GM12878 (cell line): ENCODE data around the gene HSPBP1. TPM values are rescaled to one million over a fixed set of nuclear protein-coding genes. Genes with fewer than 3 reads are reported as not detected.

Source experiments
- IKZF2 ChIP-seq, 2 experiments: fragments of 450-650 bp; IDR thresholded peaks; 2 replicates each; pipeline ENCODE4 v1.6.1; 2017; ENCODE audit warnings: mild to moderate bottlenecking in 2 of 2, moderate library complexity in 2 of 2
- KDM1A ChIP-seq: fragments of 200-600 bp; sonication (generic); IDR thresholded peaks from 2 replicates; pipeline ENCODE4 v1.6.1; 2016; ENCODE audit warnings: borderline replicate concordance
- MEF2A ChIP-seq: IDR thresholded peaks from 2 replicates; pipeline ENCODE4 v1.6.1; 2011; ENCODE audit warnings: low read depth, mild to moderate bottlenecking, low read length, moderate library complexity; ENCODE audit not compliant: insufficient read depth
- MXI1 ChIP-seq: fragments of 150-350 bp; IDR thresholded peaks from 2 replicates; pipeline ENCODE4 v1.6.1; 2011; ENCODE audit warnings: low read depth, mild to moderate bottlenecking, inconsistent platforms, low read length, improper control_type of control experiment
- NBN ChIP-seq: fragments of 450-650 bp; IDR thresholded peaks from 2 replicates; pipeline ENCODE4 v1.6.1; 2016
- NR2C2 ChIP-seq: IDR thresholded peaks from 2 replicates; pipeline ENCODE4 v1.6.1; 2011; ENCODE audit warnings: borderline replicate concordance, low read depth; ENCODE audit not compliant: control insufficient read depth, insufficient read length
- NRF1 ChIP-seq: conservative IDR thresholded peaks from 2 replicates; pipeline ENCODE4 v1.6.1; 2011; ENCODE audit warnings: mild to moderate bottlenecking, low read depth, low read length, improper control_type of control experiment
- RUNX3 ChIP-seq: IDR thresholded peaks from 2 replicates; pipeline ENCODE4 v1.6.1; 2012; ENCODE audit warnings: low read length, inconsistent platforms
- TCF3 ChIP-seq: IDR thresholded peaks from 2 replicates; pipeline ENCODE4 v1.6.1; 2012; ENCODE audit warnings: low read depth, mild to moderate bottlenecking, low read length, borderline replicate concordance; ENCODE audit not compliant: insufficient read depth
- TCF7 ChIP-seq: IDR thresholded peaks from 2 replicates; pipeline ENCODE4 v1.6.1; 2014; ENCODE audit warnings: antibody characterized with exemption, borderline replicate concordance
- YBX1 ChIP-seq: fragments of 450-650 bp; IDR thresholded peaks from 2 replicates; pipeline ENCODE4 v1.6.1; 2016; ENCODE audit warnings: antibody characterized with exemption
- polyA plus RNA-seq, 11 experiments: library from polyadenylated mRNA; depleted of rRNA in 4 of 11; unstranded in 6 of 11; stranded (reverse) in 5 of 11; fragments of >200 nt; fragmentation: Nextera tagmentation in 4 of 11; fragmentation: Illumina TruSeq in 1 of 11; extraction: Ambion mirVana in 4 of 11; extraction: Trizol in 1 of 11; gene quantifications; 1 replicate in 1 of 11; 2 replicates in 10 of 11; pipeline versions ENCODE4 v1.2.1 to v1.2.3, GENCODE V29; 2011 to 2016; ENCODE audit warnings: inconsistent platforms in 2 of 11, missing spikeins in 2 of 11, low read depth in 1 of 11
- total RNA-seq, 4 experiments: library from RNA; depleted of rRNA in 3 of 4; stranded (reverse); fragments of >200 nt in 3 of 4; fragmentation: Illumina TruSeq in 1 of 4; extraction: Trizol in 1 of 4; gene quantifications; 2 replicates each; pipeline versions ENCODE4 v1.2.1 to v1.2.3, GENCODE V29; 2013 to 2021
- TF ChIP-seq, protein P1 (sequence below): IDR thresholded peaks from 2 replicates; pipeline ENCODE4 v1.6.1; 2012; ENCODE audit warnings: improper control_type of control experiment, low read depth, low read length; ENCODE audit not compliant: insufficient replicate concordance
- TF ChIP-seq, protein P2 (sequence below): fragments of 450-650 bp; formaldehyde crosslinking; IDR thresholded peaks from 2 replicates; pipeline ENCODE4 v1.4.0; 2022; ENCODE audit warnings: mild to moderate bottlenecking, moderate library complexity
- TF ChIP-seq, protein P3 (sequence below): fragments of 450-650 bp; IDR thresholded peaks from 2 replicates; pipeline ENCODE4 v1.6.1; 2016; ENCODE audit warnings: mild to moderate bottlenecking, moderate library complexity, borderline replicate concordance

HSPBP1 gene
- total and polyA plus RNA-seq, 10 of the 15 experiments (the other 5 are each of a cell fraction or from before 2014, with no cell fraction given), result 0.18 to 83.3 (median 23.0) TPM

DNA sequence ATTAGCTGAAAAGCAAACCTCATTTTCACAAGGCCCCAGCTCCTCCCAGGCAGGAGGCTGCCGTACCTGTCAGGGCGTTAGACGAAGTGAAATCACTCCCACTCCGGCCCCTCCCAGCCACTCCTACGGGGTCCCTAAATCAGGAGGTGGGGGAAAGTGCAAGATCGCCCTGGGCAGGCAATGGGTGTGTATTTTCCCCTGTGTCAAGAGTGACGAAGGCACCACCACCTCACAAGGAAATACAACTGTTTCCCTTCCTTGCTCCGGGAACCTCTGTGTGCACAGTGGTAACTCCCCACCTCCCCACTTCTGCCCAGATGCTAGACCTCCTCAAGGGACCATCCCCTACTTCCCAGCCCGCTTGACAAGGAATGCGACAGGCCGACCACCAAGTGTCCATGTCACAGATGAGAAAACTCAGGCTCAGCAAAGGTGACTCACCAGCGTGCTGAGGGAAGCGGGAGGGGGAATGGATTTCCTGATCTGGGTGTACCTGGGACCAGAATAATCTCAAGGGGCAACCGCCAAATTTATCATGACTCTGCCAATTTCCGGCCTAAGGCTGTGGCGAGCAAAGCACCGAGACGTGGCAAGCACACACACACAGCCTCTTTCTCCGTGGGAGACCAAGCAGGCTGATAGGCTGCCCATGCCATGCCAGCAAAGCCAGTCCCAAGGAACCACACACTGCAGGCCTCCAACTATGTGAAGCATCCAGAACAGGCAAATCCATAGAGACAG, 28.4 kb downstream of the HSPBP1 start (continued):
- TF ChIP-seq NBN, result no peak
- TF ChIP-seq NR2C2, result no peak
- no peak for TF ChIP-seq MEF2A
- TF ChIP-seq, protein P1, sequence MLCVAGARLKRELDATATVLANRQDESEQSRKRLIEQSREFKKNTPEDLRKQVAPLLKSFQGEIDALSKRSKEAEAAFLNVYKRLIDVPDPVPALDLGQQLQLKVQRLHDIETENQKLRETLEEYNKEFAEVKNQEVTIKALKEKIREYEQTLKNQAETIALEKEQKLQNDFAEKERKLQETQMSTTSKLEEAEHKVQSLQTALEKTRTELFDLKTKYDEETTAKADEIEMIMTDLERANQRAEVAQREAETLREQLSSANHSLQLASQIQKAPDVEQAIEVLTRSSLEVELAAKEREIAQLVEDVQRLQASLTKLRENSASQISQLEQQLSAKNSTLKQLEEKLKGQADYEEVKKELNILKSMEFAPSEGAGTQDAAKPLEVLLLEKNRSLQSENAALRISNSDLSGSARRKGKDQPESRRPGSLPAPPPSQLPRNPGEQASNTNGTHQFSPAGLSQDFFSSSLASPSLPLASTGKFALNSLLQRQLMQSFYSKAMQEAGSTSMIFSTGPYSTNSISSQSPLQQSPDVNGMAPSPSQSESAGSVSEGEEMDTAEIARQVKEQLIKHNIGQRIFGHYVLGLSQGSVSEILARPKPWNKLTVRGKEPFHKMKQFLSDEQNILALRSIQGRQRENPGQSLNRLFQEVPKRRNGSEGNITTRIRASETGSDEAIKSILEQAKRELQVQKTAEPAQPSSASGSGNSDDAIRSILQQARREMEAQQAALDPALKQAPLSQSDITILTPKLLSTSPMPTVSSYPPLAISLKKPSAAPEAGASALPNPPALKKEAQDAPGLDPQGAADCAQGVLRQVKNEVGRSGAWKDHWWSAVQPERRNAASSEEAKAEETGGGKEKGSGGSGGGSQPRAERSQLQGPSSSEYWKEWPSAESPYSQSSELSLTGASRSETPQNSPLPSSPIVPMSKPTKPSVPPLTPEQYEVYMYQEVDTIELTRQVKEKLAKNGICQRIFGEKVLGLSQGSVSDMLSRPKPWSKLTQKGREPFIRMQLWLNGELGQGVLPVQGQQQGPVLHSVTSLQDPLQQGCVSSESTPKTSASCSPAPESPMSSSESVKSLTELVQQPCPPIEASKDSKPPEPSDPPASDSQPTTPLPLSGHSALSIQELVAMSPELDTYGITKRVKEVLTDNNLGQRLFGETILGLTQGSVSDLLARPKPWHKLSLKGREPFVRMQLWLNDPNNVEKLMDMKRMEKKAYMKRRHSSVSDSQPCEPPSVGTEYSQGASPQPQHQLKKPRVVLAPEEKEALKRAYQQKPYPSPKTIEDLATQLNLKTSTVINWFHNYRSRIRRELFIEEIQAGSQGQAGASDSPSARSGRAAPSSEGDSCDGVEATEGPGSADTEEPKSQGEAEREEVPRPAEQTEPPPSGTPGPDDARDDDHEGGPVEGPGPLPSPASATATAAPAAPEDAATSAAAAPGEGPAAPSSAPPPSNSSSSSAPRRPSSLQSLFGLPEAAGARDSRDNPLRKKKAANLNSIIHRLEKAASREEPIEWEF, result no peak
- 0 out of 2 replicates have a peak, but pooled peaks have one; percentile 55 for TF ChIP-seq TCF3
- no peak for TF ChIP-seq YBX1
- 0 out of 2 replicates have a peak, but pooled peaks have one; percentile 16 for TF ChIP-seq RUNX3
- no peak for TF ChIP-seq MXI1
- 0 out of 4 replicates have a peak, but pooled peaks of 1 of the 2 experiments have one; percentile 19 for TF ChIP-seq IKZF2 (IDR thresholded peaks at IDR 0.05)
- no peak for TF ChIP-seq KDM1A
- no peak for TF ChIP-seq NRF1
- no peak for TF ChIP-seq TCF7
- TF ChIP-seq, protein P2, sequence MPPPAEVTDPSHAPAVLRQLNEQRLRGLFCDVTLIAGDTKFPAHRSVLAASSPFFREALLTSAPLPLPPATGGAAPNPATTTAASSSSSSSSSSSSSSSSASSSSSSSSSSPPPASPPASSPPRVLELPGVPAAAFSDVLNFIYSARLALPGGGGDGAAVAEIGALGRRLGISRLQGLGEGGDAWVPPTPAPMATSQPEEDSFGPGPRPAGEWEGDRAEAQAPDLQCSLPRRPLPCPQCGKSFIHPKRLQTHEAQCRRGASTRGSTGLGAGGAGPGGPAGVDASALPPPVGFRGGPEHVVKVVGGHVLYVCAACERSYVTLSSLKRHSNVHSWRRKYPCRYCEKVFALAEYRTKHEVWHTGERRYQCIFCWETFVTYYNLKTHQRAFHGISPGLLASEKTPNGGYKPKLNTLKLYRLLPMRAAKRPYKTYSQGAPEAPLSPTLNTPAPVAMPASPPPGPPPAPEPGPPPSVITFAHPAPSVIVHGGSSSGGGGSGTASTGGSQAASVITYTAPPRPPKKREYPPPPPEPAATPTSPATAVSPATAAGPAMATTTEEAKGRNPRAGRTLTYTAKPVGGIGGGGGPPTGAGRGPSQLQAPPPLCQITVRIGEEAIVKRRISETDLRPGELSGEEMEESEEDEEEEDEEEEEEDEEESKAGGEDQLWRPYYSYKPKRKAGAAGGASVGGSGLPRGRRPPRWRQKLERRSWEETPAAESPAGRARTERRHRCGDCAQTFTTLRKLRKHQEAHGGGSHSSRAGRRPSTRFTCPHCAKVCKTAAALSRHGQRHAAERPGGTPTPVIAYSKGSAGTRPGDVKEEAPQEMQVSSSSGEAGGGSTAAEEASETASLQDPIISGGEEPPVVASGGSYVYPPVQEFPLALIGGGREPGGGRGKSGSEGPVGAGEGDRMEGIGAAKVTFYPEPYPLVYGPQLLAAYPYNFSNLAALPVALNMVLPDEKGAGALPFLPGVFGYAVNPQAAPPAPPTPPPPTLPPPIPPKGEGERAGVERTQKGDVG (CRISPR knock-in tag), result no peak
- TF ChIP-seq, protein P3, sequence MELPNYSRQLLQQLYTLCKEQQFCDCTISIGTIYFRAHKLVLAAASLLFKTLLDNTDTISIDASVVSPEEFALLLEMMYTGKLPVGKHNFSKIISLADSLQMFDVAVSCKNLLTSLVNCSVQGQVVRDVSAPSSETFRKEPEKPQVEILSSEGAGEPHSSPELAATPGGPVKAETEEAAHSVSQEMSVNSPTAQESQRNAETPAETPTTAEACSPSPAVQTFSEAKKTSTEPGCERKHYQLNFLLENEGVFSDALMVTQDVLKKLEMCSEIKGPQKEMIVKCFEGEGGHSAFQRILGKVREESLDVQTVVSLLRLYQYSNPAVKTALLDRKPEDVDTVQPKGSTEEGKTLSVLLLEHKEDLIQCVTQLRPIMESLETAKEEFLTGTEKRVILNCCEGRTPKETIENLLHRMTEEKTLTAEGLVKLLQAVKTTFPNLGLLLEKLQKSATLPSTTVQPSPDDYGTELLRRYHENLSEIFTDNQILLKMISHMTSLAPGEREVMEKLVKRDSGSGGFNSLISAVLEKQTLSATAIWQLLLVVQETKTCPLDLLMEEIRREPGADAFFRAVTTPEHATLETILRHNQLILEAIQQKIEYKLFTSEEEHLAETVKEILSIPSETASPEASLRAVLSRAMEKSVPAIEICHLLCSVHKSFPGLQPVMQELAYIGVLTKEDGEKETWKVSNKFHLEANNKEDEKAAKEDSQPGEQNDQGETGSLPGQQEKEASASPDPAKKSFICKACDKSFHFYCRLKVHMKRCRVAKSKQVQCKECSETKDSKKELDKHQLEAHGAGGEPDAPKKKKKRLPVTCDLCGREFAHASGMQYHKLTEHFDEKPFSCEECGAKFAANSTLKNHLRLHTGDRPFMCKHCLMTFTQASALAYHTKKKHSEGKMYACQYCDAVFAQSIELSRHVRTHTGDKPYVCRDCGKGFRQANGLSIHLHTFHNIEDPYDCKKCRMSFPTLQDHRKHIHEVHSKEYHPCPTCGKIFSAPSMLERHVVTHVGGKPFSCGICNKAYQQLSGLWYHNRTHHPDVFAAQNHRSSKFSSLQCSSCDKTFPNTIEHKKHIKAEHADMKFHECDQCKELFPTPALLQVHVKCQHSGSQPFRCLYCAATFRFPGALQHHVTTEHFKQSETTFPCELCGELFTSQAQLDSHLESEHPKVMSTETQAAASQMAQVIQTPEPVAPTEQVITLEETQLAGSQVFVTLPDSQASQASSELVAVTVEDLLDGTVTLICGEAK, result no peak
